UCSD-AML1 (cell line): ENCODE measurements around the gene CXCL13.
"Not testable (repeated sequence)": the region's sequence is repeated elsewhere in the genome, so short reads cannot be mapped to it uniquely, and the experiment has no call there.

Experiments used
- DNase-seq: peaks from one replicate; lab custom pipeline; 2025; ENCODE audit not compliant: unreplicated experiment; lab: John Stamatoyannopoulos, UW

Gene CXCL13

GRCh38 chr4:77605210-77605902 is at the start of gene CXCL13:
Gene CXCL13 (plus strand): TSS chr4:77605820. CDS start chr4:77605866, 46 bp downstream.
- DNase-seq = no peak

- no peak for DNase-seq
Observed at GRCh38 chr4:77560170-77560569, 45.5 kb upstream of the CXCL13 start.

GRCh38 chr4:77561720-77562119 is 43.9 kb upstream of the CXCL13 start:
- DNase-seq = not testable (repeated sequence)

GRCh38 chr4:77564231-77564630 is 41.4 kb upstream of the CXCL13 start:
- DNase-seq = no peak

GRCh38 chr4:77566148-77566547 is 39.5 kb upstream of the CXCL13 start:
- no peak for DNase-seq

GRCh38 chr4:77567549-77567948 is 38.1 kb upstream of the CXCL13 start:
- no peak for DNase-seq

- not testable (repeated sequence) for DNase-seq
Observed at GRCh38 chr4:77570508-77571214, 35.0 kb upstream of the CXCL13 start.

GRCh38 chr4:77576351-77576750 is 29.3 kb upstream of the CXCL13 start:
- no peak for DNase-seq

- no peak for DNase-seq
Observed at GRCh38 chr4:77578145-77578544, 27.5 kb upstream of the CXCL13 start.

GRCh38 chr4:77579406-77580076 is 26.1 kb upstream of the CXCL13 start:
- no peak for DNase-seq

- no peak for DNase-seq
Observed at GRCh38 chr4:77581724-77582123, 23.9 kb upstream of the CXCL13 start.

GRCh38 chr4:77582156-77582555 is 23.5 kb upstream of the CXCL13 start:
- DNase-seq = no peak

GRCh38 chr4:77582711-77583110 is 22.9 kb upstream of the CXCL13 start:
- no peak for DNase-seq

- peak; percentile 16 for DNase-seq
Observed at GRCh38 chr4:77586951-77587383, 18.7 kb upstream of the CXCL13 start.

GRCh38 chr4:77590482-77590881 is 15.1 kb upstream of the CXCL13 start:
- no peak for DNase-seq

GRCh38 chr4:77591532-77591931 is 14.1 kb upstream of the CXCL13 start:
- DNase-seq = no peak

GRCh38 chr4:77593101-77593500 is 12.5 kb upstream of the CXCL13 start:
- DNase-seq = no peak

- DNase-seq = no peak
Observed at GRCh38 chr4:77593993-77594392, 11.6 kb upstream of the CXCL13 start.

- DNase-seq = no peak
Observed at GRCh38 chr4:77595364-77595973, 10.2 kb upstream of the CXCL13 start.

GRCh38 chr4:77599378-77599777 is 6.2 kb upstream of the CXCL13 start:
- peak; percentile 13 for DNase-seq
